NCI-H774 (cell line): ENCODE measurements around the gene OGT.
"Not testable (repeated sequence)": the region's sequence is repeated elsewhere in the genome, so short reads cannot be mapped to it uniquely, and the experiment has no call there.

ENCODE experiments used
- DNase-seq: peaks from one replicate; lab custom pipeline; 2025; lab: John Stamatoyannopoulos, UW

Gene OGT

GRCh38 chrX:71532753-71533425 lies at the start of gene OGT:
TSS of gene OGT (plus strand) at chrX:71533104. CDS start at chrX:71533300, 196 bp downstream.
- DNase-seq: peak; percentile 90

DNA sequence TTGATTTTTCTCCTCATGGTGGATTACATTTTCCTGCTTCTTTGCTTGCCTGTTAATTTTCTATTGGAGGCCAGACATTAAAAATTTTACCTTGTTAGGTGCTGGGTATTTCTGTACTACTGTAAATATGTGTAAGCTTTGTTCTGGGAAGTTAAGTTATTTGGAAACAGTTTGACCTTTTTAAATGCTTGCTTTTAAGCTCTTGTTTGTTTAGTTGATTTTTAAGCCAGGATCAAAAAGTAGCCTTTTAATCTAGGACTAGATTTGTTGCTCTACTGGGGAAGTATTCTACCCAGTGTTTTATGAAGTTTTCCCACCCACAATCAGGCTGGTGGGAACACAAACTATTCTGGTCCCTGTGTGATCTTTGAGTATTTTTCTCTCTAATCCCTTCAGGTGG lies 45.1 kb upstream of the OGT start:
- DNase-seq: no peak

DNA sequence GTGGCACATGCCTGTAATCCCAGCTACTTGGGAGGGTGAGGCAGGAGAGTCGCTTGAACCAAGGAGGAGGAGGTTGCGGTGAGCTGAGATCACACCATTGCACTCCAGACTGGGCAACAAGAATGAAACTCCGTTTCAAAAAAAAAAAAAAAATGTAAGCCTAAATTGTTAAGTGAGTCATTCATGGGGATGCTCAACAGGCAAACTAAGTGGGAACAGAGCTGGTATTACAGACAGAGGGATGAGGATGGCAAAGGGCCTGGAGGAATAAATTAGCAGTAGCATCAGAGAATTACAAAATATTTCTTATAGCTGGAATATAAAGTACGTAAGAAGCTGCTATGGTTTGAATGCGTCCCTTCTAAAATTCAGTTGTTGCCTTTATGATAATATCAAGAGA lies 43.4 kb upstream of the OGT start:
- no peak for DNase-seq

DNA sequence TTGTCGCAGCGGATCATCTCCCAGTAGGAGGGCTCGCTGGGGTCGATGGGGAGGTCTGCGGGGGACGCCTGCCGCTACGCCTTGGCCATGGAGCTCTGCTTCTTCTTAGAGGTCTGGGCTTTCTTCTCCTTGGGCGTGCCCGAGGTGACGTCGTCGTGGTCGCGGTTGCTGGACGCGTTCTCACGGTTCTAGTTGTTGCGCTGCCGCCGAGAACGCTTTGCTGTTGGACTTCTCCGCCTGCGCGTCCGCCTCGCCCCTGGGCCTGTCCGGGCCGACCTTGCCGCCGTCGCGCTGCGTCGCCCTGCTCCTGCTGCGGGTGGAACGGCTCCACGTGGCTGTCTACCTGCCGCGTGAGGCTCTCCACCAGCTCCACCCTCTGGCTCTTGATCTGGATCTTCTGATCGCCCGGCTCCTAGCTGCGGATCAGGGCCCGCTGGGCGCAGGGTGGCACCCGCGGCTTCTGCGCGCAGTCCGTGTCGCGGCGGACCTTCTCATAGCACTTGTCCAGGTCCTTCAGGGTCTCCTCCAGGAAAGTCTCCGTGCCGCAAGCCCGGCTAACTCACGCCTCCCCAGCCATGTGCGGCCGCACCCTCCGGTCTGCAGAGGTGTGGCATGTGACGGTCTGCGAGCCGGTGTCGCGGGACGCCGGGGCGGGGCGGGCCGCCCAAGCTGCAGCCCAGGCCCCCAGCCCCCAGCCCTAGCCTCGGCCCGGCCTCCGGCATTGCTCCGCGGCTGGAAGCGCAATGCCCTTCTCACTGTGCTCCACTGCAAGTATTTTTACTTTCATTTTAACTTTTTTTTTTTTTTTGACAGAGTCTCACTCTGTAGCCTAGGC lies 40.5 kb upstream of the OGT start:
- no peak for DNase-seq

GRCh38 chrX:71493111-71493613 lies 39.7 kb upstream of the OGT start:
- no peak for DNase-seq

DNA sequence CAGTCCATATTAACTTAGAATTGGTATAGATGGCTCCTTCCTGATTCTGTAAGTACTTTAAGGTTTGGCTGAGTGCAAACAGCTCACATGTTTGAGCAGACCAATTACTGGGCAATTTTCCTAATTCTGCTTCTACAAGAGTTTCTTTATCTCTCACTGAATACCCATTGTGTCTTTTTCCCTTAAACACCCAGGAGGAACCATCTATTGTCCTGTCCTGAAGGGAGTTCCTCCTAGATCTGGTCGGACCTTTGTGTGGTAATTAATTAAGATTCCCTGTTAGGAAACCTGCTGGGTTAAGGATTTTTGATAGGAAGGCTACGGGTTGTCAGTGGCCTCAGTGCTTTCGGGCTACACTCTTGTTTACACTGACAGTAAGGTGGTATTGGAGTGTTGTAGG lies 36.9 kb upstream of the OGT start:
- not testable (repeated sequence) for DNase-seq

GRCh38 chrX:71496476-71496875 lies 36.4 kb upstream of the OGT start:
- no peak for DNase-seq

DNA sequence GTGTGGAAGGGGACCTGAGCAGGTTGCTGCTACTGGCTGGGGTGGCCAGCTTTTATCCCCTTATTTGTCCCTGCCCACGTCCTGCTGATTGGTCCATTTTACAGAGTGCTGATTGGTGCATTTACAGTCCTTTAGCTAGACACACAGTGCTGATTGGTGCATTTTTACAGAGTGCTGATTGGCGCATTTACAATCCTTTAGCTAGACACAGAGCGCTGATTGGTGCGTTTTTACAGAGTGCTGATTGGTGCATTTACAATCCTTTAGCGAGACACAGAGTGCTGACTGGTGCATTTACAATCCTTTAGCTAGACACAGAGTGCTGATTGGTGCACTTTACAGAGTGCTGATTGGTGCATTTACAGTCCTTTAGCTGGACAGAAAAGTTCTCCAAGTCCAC lies 30.8 kb upstream of the OGT start:
- not testable (repeated sequence) for DNase-seq

DNA sequence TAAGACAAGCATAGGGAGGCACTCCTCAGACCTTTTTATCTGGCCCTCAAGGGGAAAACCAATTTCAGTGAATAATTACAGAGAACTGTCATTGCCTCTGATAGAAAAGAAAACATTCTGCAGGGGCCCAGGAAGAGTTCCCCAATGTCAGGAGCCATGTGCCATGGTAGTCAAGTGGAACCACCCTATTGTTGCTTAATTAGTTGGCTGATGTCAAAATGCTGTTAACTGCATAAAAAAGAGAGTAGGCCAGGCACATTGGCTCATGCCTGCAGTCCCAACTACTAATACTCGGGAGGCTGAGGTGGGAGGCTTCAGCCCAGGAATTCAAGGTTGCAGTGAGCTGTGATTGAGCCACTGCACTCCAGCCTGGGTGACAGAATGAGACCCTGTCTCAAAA lies 28.6 kb upstream of the OGT start:
- DNase-seq: no peak

GRCh38 chrX:71509289-71509688 lies 23.6 kb upstream of the OGT start:
- no peak for DNase-seq

- DNase-seq: no peak
Measured at GRCh38 chrX:71510161-71510560, 22.7 kb upstream of the OGT start.

DNA sequence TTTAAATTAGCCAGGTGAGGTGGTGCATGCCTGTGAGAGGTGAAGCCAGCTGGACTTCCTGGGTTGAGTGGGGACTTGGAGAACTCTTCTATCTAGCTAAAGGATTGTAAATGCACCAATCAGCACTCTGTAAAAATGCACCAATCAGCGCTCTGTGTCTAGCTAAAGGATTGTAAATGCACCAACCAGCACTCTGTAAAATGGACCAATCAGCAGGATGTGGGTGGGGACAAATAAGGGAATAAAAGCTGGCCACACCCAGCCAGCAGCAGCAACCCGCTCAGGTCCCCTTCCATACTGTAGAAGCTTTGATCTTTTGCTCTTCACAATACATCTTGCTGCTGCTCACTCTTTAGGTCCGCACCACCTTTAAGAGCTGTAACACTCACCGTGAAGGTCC lies 19.2 kb upstream of the OGT start:
- not testable (repeated sequence) for DNase-seq

- no peak for DNase-seq
Measured at GRCh38 chrX:71514367-71515037, 18.4 kb upstream of the OGT start.

- no peak for DNase-seq
Measured at GRCh38 chrX:71515038-71515396, 17.9 kb upstream of the OGT start.

- DNase-seq: no peak
Measured at GRCh38 chrX:71525316-71525715, 7.6 kb upstream of the OGT start.

GRCh38 chrX:71532078-71532752 lies 689 bp upstream of the OGT start:
- no peak for DNase-seq

DNA sequence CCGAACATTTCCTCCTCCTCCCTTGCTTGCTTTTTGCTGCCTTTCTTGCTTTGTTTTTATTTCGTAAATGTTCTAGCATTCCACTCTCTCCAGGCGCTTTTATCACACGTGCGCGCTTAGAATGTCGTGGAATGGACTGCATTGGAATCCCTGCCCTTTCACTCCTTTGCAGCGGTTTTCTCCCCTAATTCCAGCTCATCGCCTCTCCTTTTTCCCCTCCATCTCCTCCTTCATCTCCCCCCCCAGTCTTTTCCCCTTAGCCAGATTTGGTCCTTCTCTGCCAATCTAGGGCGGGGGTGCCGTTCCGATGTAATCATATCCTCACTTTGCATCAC lies 579 bp downstream of the OGT start:
- DNase-seq: no peak

DNA sequence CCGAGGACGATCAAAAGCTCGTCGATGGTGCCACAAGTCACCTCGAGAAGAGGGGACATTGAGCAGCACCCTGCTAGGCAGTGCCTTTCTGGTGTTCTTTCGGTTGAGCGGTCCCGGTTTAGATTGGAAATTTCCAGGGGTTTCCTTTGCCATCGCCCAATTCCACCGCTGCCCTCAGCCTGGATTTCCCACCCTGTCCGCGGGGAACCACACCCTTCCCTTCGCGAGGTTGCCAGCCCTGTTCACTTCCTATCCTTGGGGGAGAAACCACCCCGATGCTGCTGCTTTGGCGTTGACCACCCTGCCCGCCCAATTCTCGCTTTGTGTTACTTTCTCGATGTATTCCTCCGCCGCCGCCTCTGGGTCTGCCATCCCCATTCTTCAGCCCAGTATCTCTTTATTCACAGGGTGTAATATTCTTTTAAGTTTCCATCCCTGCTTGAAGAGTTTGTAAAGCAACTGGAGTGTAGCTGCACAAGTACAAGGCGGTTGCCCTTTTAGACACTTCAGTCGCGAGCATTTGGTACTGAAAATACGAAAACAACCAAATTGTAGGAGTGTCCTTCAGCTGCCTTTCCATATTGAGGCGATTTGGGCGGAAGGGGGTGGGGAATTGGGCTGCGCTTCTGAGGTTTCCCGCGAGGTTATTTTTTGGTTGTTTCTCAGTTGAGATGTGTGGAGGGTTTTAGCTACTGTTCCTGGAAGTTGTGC lies 1.1 kb downstream of the OGT start:
- DNase-seq: peak; percentile 18

DNA sequence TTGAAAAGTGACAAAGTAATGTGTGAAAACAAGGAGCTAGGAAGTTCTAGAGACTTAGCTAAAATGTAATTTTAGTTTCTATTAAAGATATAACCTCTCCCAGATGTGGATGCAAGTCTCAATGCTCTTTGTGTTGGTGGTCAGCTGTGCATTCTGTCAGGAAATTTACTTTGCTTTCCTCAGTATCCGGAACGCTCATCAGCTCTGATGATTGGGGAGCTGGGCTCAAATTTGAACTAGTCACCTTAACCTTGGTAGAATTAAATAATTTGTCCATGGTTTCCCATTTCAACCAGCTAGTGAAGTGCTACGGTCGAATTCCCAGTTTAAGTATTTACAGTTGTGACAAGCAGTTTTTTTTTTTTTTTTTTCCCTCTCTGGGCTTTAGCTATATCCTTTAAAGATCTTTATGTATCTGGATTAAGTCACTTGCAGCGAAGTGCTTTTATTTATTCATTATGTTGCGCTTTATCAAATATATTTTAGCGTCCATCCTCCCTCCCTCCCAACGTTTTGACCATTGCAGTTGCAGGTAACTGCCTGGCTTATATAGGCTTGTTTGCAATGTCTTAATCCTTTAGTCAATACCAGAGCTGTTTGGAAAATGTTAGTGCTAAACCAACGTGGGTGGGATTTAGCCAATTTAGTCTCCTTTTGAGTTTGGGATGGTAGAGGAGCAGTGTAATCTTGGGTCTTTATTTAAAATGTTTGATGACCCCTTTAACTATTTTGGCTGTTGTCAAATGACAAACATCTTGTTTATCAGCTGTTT lies 2.1 kb downstream of the OGT start:
- DNase-seq: no peak

GRCh38 chrX:71536285-71536684 lies 3.4 kb downstream of the OGT start:
- no peak for DNase-seq

- DNase-seq: no peak
Measured at GRCh38 chrX:71537743-71538142, 4.8 kb downstream of the OGT start.
